ENCODE measurements around the gene NAV2. TPM values are rescaled to one million over a fixed set of nuclear protein-coding genes. Genes with fewer than 3 reads are reported as not detected.

NAV2 gene
- total RNA-seq, 1 experiment from 2014 or later = 22.7 TPM

GRCh38 chr11:19818619-19819018 lies 106.0 kb downstream of the NAV2 start:
- TF ChIP-seq, protein P1, sequence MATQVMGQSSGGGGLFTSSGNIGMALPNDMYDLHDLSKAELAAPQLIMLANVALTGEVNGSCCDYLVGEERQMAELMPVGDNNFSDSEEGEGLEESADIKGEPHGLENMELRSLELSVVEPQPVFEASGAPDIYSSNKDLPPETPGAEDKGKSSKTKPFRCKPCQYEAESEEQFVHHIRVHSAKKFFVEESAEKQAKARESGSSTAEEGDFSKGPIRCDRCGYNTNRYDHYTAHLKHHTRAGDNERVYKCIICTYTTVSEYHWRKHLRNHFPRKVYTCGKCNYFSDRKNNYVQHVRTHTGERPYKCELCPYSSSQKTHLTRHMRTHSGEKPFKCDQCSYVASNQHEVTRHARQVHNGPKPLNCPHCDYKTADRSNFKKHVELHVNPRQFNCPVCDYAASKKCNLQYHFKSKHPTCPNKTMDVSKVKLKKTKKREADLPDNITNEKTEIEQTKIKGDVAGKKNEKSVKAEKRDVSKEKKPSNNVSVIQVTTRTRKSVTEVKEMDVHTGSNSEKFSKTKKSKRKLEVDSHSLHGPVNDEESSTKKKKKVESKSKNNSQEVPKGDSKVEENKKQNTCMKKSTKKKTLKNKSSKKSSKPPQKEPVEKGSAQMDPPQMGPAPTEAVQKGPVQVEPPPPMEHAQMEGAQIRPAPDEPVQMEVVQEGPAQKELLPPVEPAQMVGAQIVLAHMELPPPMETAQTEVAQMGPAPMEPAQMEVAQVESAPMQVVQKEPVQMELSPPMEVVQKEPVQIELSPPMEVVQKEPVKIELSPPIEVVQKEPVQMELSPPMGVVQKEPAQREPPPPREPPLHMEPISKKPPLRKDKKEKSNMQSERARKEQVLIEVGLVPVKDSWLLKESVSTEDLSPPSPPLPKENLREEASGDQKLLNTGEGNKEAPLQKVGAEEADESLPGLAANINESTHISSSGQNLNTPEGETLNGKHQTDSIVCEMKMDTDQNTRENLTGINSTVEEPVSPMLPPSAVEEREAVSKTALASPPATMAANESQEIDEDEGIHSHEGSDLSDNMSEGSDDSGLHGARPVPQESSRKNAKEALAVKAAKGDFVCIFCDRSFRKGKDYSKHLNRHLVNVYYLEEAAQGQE (IDR thresholded peaks at IDR 0.05; ENCODE audit: insufficient read depth in 1 of 2, low read depth in 2 of 2, low read length in 1 of 2) = no peak
- no peak for TF ChIP-seq CTCF (IDR thresholded peaks at IDR 0.05)
- no peak for TF ChIP-seq TCF7L2 (IDR thresholded peaks at IDR 0.05; ENCODE audit: low read depth, low read length)
- no peak for TF ChIP-seq POLR2AphosphoS5 (IDR thresholded peaks at IDR 0.05; ENCODE audit: low read depth, low read length)
- no peak for TF ChIP-seq SIN3A (IDR thresholded peaks at IDR 0.05; ENCODE audit: borderline replicate concordance, insufficient read depth, low read depth, low read length)
- no peak overlapping the region for H3K4me3 ChIP-seq (ENCODE audit: low read depth in 2 of 2, low read length in 2 of 2)
- no peak for ATAC-seq
- H3K27ac ChIP-seq (ENCODE audit: low read length) = no peak overlapping the region
- H3K4me1 ChIP-seq (ENCODE audit: control insufficient read depth, insufficient read depth, low read length) = peaks cover 8% of the 10 kb centered on the region
- POLR2A ChIA-PET = no interaction called here
- no peaks in the 10 kb centered on the region for H3K9me3 ChIP-seq (ENCODE audit: control insufficient read depth, insufficient read depth, low read depth, low read length)
- CTCF ChIA-PET = interaction anchor here (0.6 kb wide), 1 partner anchor 85 kb away, joined by 5 read pairs; no protein-coding TSS in a partner anchor
- in situ Hi-C loops (cut with HindIII; ENCODE audit: low pct_unique_long_range_greater_than_20kb, low sequenced_read_pairs) (no loop called here), intact Hi-C loops (cut with micrococcal nuclease; ENCODE audit: unreplicated experiment) (no loop called here)
- no TSS peak for BruUV-seq (replicated peaks)
- H3K27me3 ChIP-seq (ENCODE audit: control insufficient read depth, insufficient read depth, low read length) = no peaks in the 10 kb centered on the region
- no peaks in the 10 kb centered on the region for H3K36me3 ChIP-seq (ENCODE audit: control insufficient read depth, insufficient read depth, low read length)
- no peak for DNase-seq (ENCODE audit: low read depth, low spot score)

GRCh38 chr11:19819148-19819547 lies 106.5 kb downstream of the NAV2 start:
- CTCF ChIA-PET = no interaction called here
- TF ChIP-seq SIN3A (IDR thresholded peaks at IDR 0.05; ENCODE audit: borderline replicate concordance, insufficient read depth, low read depth, low read length) (no peak), POLR2AphosphoS5 (IDR thresholded peaks at IDR 0.05; ENCODE audit: low read depth, low read length) (no peak), CTCF (IDR thresholded peaks at IDR 0.05) (no peak), TCF7L2 (IDR thresholded peaks at IDR 0.05; ENCODE audit: low read depth, low read length) (no peak)
- TF ChIP-seq, protein P1 (IDR thresholded peaks at IDR 0.05; ENCODE audit: insufficient read depth in 1 of 2, low read depth in 2 of 2, low read length in 1 of 2) = no peak
- no TSS peak for BruUV-seq (replicated peaks)
- Histone ChIP-seq H3K27ac (ENCODE audit: low read length) (no peak overlapping the region), H3K9me3 (ENCODE audit: control insufficient read depth, insufficient read depth, low read depth, low read length) (no peaks in the 10 kb centered on the region), H3K4me1 (ENCODE audit: control insufficient read depth, insufficient read depth, low read length) (peaks cover 8% of the 10 kb centered on the region), H3K36me3 (ENCODE audit: control insufficient read depth, insufficient read depth, low read length) (no peaks in the 10 kb centered on the region), H3K4me3 (ENCODE audit: low read depth in 2 of 2, low read length in 2 of 2) (no peak overlapping the region), H3K27me3 (ENCODE audit: control insufficient read depth, insufficient read depth, low read length) (no peaks in the 10 kb centered on the region)
- no peak for ATAC-seq
- DNase-seq (ENCODE audit: low read depth, low spot score) = no peak
- POLR2A ChIA-PET = no interaction called here
- in situ Hi-C loops (cut with HindIII; ENCODE audit: low pct_unique_long_range_greater_than_20kb, low sequenced_read_pairs) (no loop called here), intact Hi-C loops (cut with micrococcal nuclease; ENCODE audit: unreplicated experiment) (no loop called here)
